Hepatic stellate cell (primary cell): ENCODE data around the gene CHPF2.

Experiments
- DNase-seq: peaks from one replicate; pipeline ENCODE4 v3.0.0; 2011; ENCODE audit warnings: low spot score

The CHPF2 gene

GRCh38 chr7:151265351-151265931 lies 33.2 kb downstream of the CHPF2 start:
- no peak for DNase-seq

GRCh38 chr7:151269511-151269910 lies 37.2 kb downstream of the CHPF2 start:
- no peak for DNase-seq

- no peak for DNase-seq
Measured at GRCh38 chr7:151271699-151272355, 39.5 kb downstream of the CHPF2 start.

GRCh38 chr7:151272405-151272804 lies 40.1 kb downstream of the CHPF2 start:
- no peak for DNase-seq

GRCh38 chr7:151272877-151273276 lies 40.6 kb downstream of the CHPF2 start:
- no peak for DNase-seq

GRCh38 chr7:151273651-151274390 lies 41.5 kb downstream of the CHPF2 start:
- DNase-seq, result no peak

GRCh38 chr7:151274396-151274795 lies 42.1 kb downstream of the CHPF2 start:
- no peak for DNase-seq

GRCh38 chr7:151274936-151275812 lies 42.9 kb downstream of the CHPF2 start:
- DNase-seq, result no peak

GRCh38 chr7:151275813-151276577 lies 43.7 kb downstream of the CHPF2 start:
- no peak for DNase-seq

GRCh38 chr7:151276666-151277590 lies 44.6 kb downstream of the CHPF2 start:
- peak; percentile 71 for DNase-seq

- no peak for DNase-seq
Measured at GRCh38 chr7:151277631-151278030, 45.3 kb downstream of the CHPF2 start.

- no peak for DNase-seq
Measured at GRCh38 chr7:151278949-151279348, 46.7 kb downstream of the CHPF2 start.

- DNase-seq, result no peak
Measured at GRCh38 chr7:151279868-151280267, 47.6 kb downstream of the CHPF2 start.

- DNase-seq, result no peak
Measured at GRCh38 chr7:151280388-151281019, 48.2 kb downstream of the CHPF2 start.

GRCh38 chr7:151281686-151282085 lies 49.4 kb downstream of the CHPF2 start:
- no peak for DNase-seq

- no peak for DNase-seq
Measured at GRCh38 chr7:151282111-151282510, 49.8 kb downstream of the CHPF2 start.

GRCh38 chr7:151283302-151283701 lies 51.0 kb downstream of the CHPF2 start:
- DNase-seq, result no peak

GRCh38 chr7:151286148-151286547 lies 53.9 kb downstream of the CHPF2 start:
- DNase-seq, result no peak
